Stimulated activated CD8-positive, alpha-beta memory T cell treated with anti-CD3 and anti-CD28 coated beads, Interleukin-12 subunit alpha, Interleukin-12 subunit beta, amount 100 ng/mL, for 4 hours (primary cell): ENCODE measurements around the gene RNASEH2B.

ENCODE experiments used
- DNase-seq: peaks from one replicate; pipeline ENCODE4 v3.0.0-alpha.2; 2020; ENCODE audit warnings: low read depth

RNASEH2B gene

DNA sequence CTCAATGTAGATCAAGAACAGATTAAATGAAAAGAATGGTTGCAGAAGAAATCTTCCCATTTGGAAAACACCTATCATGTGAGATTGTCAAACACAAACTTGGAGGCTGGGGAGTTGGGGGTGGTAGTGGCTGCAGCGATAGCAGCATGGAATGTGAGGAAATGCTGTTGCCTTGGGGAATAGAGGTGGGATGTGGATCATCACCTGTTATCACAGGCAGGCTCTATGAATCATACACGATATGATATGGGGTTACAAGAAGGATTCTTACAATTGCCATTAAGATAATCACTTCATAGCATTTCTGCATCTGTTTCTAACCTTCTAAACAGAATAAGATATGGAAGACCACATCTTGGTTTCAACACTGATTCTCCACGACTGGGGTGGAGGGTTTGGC, 88.7 kb downstream of the RNASEH2B start:
- no peak for DNase-seq

DNA sequence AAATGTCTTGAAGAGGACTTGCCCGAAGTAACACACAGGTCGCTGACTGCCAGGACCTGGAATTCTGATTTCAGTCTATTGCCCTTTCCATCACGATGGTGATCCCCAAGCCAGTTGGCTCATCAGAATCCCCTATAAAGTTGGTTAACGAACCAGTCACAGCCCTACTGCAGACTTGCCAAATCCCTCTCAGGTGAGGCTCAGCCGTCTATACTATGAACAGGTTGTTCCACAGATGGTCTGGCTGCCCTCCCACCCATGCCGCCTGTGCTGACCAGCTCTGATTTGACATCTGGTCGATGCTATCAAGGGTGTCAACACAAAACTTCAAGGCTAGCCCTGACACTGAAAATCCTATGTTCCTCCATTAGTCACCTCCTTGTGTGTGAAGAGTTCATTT, 90.0 kb downstream of the RNASEH2B start:
- DNase-seq = no peak

DNA sequence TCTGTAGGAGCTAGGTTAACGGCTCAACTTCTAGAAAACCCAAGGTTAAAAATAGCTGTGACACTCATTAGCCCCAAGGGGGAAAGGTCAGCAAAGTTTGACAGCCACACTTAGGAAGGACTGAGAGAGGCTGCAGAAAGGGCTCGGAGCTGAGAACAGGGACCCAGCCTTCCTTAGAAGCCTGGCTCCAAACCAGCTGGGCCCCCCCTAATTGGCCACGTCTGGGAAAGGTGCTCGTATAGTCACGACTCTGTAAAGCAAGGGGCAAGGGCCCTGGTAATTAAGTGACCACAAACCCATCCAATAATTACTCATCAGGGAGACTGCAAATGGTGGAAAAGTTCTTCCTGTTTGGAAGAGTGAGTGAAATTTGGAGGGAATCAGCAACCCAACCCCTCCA, 90.5 kb downstream of the RNASEH2B start:
- no peak for DNase-seq

DNA sequence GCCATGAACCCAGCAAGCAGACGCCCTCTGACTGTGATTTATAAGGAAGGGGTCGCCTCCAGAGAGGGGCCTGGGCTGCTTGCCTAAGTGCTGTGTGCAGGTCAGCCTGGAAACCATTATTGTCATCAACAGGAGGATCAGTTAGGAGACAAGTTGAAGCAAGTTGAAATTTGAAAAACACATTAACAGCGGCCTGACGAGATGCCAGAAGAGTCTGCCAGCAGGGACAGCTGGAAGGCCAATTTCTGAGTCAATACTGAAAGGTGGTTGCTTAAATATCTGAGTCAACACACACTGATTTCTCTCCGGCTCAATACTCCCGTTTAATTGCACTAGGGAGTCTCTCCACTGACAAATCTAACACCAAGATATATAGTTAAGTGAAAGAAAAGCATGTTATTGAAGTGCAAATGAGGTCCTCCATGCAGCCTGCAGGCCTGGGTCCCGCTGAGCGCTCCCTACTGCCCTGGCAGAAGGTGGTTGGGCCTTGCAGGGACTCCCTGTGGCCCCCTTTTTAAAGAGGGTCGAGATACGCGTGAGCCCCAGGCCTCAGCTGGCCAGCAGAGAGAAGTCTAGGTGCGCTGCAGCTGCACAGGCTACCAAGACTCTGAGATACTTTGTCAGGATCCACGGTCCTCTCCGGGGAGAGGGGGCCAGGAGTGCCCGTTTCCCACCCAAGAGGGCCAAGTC, 91.1 kb downstream of the RNASEH2B start:
- DNase-seq = no peak

DNA sequence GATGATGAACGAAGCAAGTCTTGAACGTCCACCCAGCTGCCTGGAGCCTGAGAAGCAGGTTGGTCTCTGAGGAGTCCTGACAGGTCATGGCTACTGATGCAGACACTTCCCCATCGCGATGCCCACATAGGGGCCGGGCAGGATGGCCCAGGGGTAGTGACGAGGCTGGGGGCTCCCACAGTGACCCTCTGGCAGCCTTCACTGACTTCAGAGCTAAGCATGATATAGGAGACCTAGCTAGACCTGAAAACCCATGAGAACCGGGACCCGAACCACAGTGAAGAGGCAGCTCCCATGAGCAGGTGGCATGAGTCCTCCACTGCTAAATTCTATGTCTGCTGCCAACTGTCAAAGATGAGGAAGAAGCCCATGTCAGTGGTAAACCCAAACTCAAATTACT, 91.7 kb downstream of the RNASEH2B start:
- DNase-seq = no peak

DNA sequence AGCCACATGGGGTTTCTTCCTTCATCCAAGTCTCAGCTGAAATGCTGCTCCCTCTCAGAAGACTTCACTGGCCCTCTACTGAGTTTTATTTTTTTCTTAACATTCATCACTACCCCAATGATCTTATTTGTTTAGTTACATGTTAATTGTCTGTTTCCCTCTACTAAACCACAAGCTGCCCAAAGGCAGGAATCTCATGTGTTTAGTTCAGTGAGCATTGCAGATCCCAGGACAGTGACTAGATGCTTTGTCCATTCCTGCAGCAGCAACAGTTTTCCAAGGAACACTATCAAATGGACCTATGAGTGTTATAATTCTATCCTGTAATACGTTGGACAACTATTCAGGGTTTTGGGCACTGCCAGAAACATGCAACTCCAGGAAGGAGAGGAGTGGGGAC, 93.1 kb downstream of the RNASEH2B start:
- DNase-seq = no peak

DNA sequence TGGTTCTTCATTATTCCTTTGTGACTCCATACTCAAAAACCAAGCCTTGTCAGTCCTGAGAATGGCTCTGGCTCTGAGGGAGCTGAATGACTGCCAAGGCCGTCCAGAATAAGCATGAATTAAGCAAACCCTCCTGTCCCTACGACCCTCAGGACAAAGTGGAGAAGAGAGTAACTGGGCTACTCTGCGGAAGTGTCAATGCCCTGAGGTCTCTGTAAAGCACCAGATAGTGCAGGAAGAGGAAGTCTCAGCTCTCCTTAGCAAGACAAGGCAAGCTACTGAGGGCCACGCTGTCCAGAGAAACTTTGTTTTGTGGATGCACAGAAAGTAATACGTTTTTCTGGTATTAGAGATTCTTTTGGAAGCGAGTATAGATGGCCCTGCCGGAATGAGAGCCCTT, 94.1 kb downstream of the RNASEH2B start:
- DNase-seq = no peak

DNA sequence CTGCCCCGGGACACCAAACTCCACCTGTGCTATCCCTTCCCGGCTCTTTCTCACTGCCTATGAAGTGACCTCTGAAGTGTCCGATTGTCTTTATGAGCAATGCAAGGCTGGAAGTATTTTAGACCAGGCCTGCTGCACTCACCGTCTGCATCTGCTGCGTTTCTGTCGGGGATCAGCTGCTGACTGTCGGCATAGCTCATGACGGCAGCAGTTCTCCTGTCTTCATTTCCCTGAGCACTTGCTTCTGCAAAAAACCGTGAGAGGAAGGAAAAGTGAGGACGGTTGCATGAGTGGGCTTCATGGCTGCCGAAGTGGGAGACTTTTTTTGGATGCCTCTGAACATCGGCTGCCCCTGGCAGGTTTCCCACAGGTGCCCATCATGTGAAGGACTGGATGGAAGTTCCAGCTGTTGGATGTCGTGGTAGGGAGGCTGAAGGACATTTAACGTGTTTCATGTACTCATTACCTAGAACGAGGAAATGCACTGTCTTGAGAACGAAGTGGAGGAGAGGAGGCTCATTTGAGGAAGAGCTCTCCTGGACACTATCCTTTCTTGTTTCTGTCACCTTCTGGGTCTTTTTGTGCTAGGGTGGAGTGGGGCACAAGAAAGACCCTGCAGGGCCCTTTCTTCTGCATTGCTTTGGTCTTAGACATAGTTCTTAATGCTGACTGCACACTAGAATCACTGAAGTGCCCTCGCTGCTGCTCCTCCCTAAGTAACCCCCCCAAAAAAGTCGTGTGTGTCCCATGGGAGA, 94.7 kb downstream of the RNASEH2B start:
- DNase-seq = no peak

DNA sequence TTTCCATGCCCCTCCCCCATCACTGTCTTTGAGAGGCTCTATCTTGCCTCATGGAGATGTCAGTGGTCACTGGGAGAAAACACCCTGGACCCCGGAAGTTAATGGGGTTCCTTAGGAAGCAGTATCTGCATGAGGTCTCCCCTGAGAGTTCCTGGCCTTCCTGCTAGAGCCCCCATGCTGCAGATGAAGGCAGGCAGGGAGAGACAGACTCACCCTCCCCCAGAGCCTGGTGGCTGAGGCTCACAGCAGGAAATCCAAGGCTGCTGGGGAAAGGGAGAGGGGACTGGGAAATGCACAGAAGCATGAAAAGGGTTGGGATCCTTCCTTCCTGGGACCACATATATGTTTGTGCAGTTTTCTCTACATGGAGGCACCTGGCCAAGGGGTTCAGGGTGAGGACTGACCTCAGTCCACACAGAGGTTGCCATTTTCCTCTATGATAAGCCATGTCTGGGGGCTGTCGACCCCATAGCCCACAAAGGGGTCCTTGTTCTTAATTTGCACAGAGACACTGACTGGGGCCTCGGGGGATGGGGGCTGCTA, 95.4 kb downstream of the RNASEH2B start:
- DNase-seq = no peak

DNA sequence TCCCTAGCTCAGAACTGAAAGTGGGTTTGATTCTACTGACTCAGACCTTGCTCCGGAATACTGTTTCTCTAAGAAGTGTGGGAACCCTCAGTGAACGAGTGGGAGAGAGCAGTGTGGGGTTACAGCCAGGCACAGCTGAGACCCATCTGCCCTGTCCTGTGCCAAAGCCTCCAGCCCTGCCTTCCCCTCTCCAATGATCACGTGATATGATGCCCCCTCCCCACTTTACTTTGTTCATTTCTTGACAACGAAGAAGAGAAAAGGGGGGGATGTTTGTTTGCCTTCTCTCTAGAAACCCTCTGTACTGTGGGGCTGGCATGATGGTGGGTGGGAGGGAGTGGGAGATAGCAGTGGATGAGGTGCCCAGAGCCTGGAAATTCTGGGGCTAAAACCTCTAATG, 96.0 kb downstream of the RNASEH2B start:
- DNase-seq = no peak
